Measurements from ENCODE around the gene ACOXL.

The ACOXL gene

GRCh38 chr2:110810404-110810803 lies 78.0 kb downstream of the ACOXL start:
- no peak for DNase-seq (ENCODE audit: extremely low read depth, insufficient read length)
- TF ChIP-seq, protein P1, sequence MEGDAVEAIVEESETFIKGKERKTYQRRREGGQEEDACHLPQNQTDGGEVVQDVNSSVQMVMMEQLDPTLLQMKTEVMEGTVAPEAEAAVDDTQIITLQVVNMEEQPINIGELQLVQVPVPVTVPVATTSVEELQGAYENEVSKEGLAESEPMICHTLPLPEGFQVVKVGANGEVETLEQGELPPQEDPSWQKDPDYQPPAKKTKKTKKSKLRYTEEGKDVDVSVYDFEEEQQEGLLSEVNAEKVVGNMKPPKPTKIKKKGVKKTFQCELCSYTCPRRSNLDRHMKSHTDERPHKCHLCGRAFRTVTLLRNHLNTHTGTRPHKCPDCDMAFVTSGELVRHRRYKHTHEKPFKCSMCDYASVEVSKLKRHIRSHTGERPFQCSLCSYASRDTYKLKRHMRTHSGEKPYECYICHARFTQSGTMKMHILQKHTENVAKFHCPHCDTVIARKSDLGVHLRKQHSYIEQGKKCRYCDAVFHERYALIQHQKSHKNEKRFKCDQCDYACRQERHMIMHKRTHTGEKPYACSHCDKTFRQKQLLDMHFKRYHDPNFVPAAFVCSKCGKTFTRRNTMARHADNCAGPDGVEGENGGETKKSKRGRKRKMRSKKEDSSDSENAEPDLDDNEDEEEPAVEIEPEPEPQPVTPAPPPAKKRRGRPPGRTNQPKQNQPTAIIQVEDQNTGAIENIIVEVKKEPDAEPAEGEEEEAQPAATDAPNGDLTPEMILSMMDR (IDR thresholded peaks at IDR 0.05; ENCODE audit: insufficient read depth, low read length, poor library complexity, severe bottlenecking): no peak
- H3K36me3 ChIP-seq (ENCODE audit: control insufficient read depth, insufficient read depth, low read length): no peaks in the 10 kb centered on the region
- no peak overlapping the region for H3K4me3 ChIP-seq (replicated peaks; ENCODE audit: low read depth, low read length)
- no peaks in the 10 kb centered on the region for H3K27me3 ChIP-seq (replicated peaks; ENCODE audit: control insufficient read depth, insufficient read depth, low read length)

- no peak for DNase-seq (ENCODE audit: extremely low read depth, insufficient read length)
- H3K36me3 ChIP-seq (ENCODE audit: control insufficient read depth, insufficient read depth, low read length): no peaks in the 10 kb centered on the region
- TF ChIP-seq, protein P1 (IDR thresholded peaks at IDR 0.05; ENCODE audit: insufficient read depth, low read length, poor library complexity, severe bottlenecking): no peak
Observed at GRCh38 chr2:110812726-110813645, 80.6 kb downstream of the ACOXL start.

GRCh38 chr2:110813896-110814295 lies 81.5 kb downstream of the ACOXL start:
- Histone ChIP-seq H3K4me3 (replicated peaks; ENCODE audit: low read depth, low read length) (no peak overlapping the region), H3K27me3 (replicated peaks; ENCODE audit: control insufficient read depth, insufficient read depth, low read length) (no peaks in the 10 kb centered on the region; the same call in 1 of the 2 replicates), H3K36me3 (ENCODE audit: control insufficient read depth, insufficient read depth, low read length) (no peaks in the 10 kb centered on the region)
- DNase-seq (ENCODE audit: extremely low read depth, insufficient read length): no peak
- TF ChIP-seq, protein P1 (IDR thresholded peaks at IDR 0.05; ENCODE audit: insufficient read depth, low read length, poor library complexity, severe bottlenecking): no peak

More at GRCh38 chr2:110812726-110813645, 80.6 kb downstream of the ACOXL start:
- Histone ChIP-seq H3K4me3 (replicated peaks; ENCODE audit: low read depth, low read length) (no peak overlapping the region), H3K27me3 (replicated peaks; ENCODE audit: control insufficient read depth, insufficient read depth, low read length) (no peaks in the 10 kb centered on the region; the same call in 1 of the 2 replicates)

- H3K27me3 ChIP-seq (replicated peaks; ENCODE audit: control insufficient read depth, insufficient read depth, low read length): no peaks in the 10 kb centered on the region; the same call in 1 of the 2 replicates
- DNase-seq (ENCODE audit: extremely low read depth, insufficient read length): no peak
- no peak overlapping the region for H3K4me3 ChIP-seq (replicated peaks; ENCODE audit: low read depth, low read length)
- no peaks in the 10 kb centered on the region for H3K36me3 ChIP-seq (ENCODE audit: control insufficient read depth, insufficient read depth, low read length)
- TF ChIP-seq, protein P1 (IDR thresholded peaks at IDR 0.05; ENCODE audit: insufficient read depth, low read length, poor library complexity, severe bottlenecking): no peak
Observed at GRCh38 chr2:110815938-110816337, 83.6 kb downstream of the ACOXL start.

DNA sequence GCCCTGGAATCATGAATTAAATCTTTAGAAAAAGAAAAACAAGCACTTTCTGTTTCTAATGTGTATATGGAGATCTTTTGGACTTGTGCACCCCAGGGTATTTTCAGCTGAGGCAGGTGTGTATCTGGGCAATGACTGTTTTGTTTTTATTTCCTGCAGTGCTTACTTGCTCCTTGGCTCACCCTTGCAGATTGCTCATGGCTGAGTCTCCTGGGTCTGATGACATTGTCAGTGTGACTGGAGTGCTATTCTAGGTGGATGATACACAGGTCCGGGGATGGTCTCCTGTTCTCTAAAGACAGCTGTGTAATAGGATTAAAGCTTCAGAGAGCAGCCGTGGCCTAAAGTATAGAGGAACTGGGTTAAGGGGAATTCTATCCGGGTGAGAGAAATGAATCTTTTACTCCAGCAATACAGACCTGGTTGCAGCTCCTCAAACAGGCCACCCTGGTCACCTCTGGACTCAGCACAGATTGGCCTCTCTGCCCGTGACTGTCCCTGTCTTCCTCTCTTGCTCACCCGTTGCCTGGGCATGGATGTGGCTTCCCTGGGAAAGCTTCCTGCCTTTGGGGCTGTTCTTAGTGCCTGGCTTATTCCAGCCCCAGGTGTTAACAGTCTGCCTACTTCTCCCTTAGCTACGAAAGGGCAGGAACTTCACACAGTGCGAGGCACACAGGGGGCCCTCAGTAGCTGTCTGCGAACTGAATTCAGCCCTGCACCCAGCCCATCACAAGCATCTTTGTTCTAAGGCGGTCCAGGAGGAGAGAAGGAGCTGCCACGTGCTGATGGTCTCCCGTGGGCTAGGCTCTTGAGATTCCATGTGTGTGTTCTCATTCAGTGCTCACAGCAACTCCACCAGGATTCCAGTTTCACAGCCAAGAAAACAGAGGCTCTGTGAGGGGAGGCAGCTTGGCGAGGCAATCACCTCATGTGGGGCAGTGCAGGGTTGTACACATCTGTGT lies 84.3 kb downstream of the ACOXL start:
- TF ChIP-seq, protein P1 (IDR thresholded peaks at IDR 0.05; ENCODE audit: insufficient read depth, low read length, poor library complexity, severe bottlenecking): no peak
- Histone ChIP-seq H3K36me3 (ENCODE audit: control insufficient read depth, insufficient read depth, low read length) (no peaks in the 10 kb centered on the region), H3K4me3 (replicated peaks; ENCODE audit: low read depth, low read length) (no peak overlapping the region), H3K27me3 (replicated peaks; ENCODE audit: control insufficient read depth, insufficient read depth, low read length) (no peaks in the 10 kb centered on the region; the same call in 1 of the 2 replicates)
- no peak for DNase-seq (ENCODE audit: extremely low read depth, insufficient read length)

All from GM06990 (cell line).